H9 (cell line): Measurements from ENCODE around the gene BABAM1. TPM values are rescaled to one million over a fixed set of nuclear protein-coding genes. Genes with fewer than 3 reads are reported as not detected.

Source experiments
- DNase-seq: peaks from one replicate; pipeline ENCODE4 v3.0.0-alpha.2; 2017
- H2AFZ ChIP-seq: one replicate; pipeline ENCODE4 v1.6.1; 2013; ENCODE audit warnings: mild to moderate bottlenecking, low read length, control low read depth, moderate library complexity
- H2AK5ac ChIP-seq: 2 replicates; pipeline ENCODE4 v1.6.1; 2013; ENCODE audit warnings: low read length, control low read depth, mixed read lengths; ENCODE audit not compliant: insufficient read length
- H2BK120ac ChIP-seq: one replicate; pipeline ENCODE4 v1.6.1; 2013; ENCODE audit warnings: low read depth, mild to moderate bottlenecking, low read length, control low read depth, inconsistent platforms; ENCODE audit not compliant: poor library complexity, severe bottlenecking
- H2BK12ac ChIP-seq: 2 replicates; pipeline ENCODE4 v1.6.1; 2013; ENCODE audit warnings: low read length, control low read depth, mixed read lengths, low read depth; ENCODE audit not compliant: insufficient read length
- H2BK15ac ChIP-seq: 2 replicates; pipeline ENCODE4 v1.6.1; 2013; ENCODE audit warnings: low read depth, low read length, control low read depth
- H2BK20ac ChIP-seq: one replicate; pipeline ENCODE4 v1.6.1; 2013; ENCODE audit warnings: low read depth, mild to moderate bottlenecking, low read length, control low read depth, inconsistent platforms; ENCODE audit not compliant: poor library complexity, severe bottlenecking
- H2BK5ac ChIP-seq: 2 replicates; pipeline ENCODE4 v1.6.1; 2013; ENCODE audit warnings: low read length, control low read depth, mixed read lengths; ENCODE audit not compliant: insufficient read length
- H3K14ac ChIP-seq: 2 replicates; pipeline ENCODE4 v1.6.1; 2013; ENCODE audit warnings: low read length, control low read depth; ENCODE audit not compliant: insufficient read depth
- H3K18ac ChIP-seq: 2 replicates; pipeline ENCODE4 v1.6.1; 2013; ENCODE audit warnings: low read depth, mild to moderate bottlenecking, mixed read lengths, low read length, control low read depth; ENCODE audit not compliant: insufficient read length
- H3K23ac ChIP-seq: 2 replicates; pipeline ENCODE4 v1.6.1; 2013; ENCODE audit warnings: low read length, control low read depth, mixed read lengths, low read depth; ENCODE audit not compliant: insufficient read length
- H3K23me2 ChIP-seq: 2 replicates; pipeline ENCODE4 v1.6.1; 2013; ENCODE audit warnings: low read depth, mild to moderate bottlenecking, mixed read lengths, low read length, control low read depth; ENCODE audit not compliant: insufficient read length, poor library complexity, severe bottlenecking
- H3K27ac ChIP-seq: 2 replicates; pipeline ENCODE4 v1.5.1; 2013; ENCODE audit warnings: low read length, control low read depth, mixed read lengths, low read depth; ENCODE audit not compliant: insufficient read length
- H3K27me3 ChIP-seq: 2 replicates; pipeline ENCODE4 v1.6.1; 2013; ENCODE audit warnings: low read length, control low read depth, inconsistent platforms; ENCODE audit not compliant: insufficient read depth
- H3K4ac ChIP-seq: 2 replicates; pipeline ENCODE4 v1.6.1; 2013; ENCODE audit warnings: low read depth, mild to moderate bottlenecking, control low read depth, inconsistent platforms, low read length, moderate library complexity
- H3K4me1 ChIP-seq: 2 replicates; pipeline ENCODE4 v1.6.1; 2013; ENCODE audit warnings: low read length, control low read depth, inconsistent platforms; ENCODE audit not compliant: insufficient read depth
- H3K4me2 ChIP-seq: 2 replicates; pipeline ENCODE4 v1.6.1; 2013; ENCODE audit warnings: low read length, control low read depth, mixed read lengths; ENCODE audit not compliant: insufficient read length, insufficient read depth
- H3K56ac ChIP-seq: 2 replicates; pipeline ENCODE4 v1.6.1; 2013; ENCODE audit warnings: low read depth, mild to moderate bottlenecking, mixed read lengths, low read length, control low read depth; ENCODE audit not compliant: insufficient read length
- H3K79me1 ChIP-seq: 2 replicates; pipeline ENCODE4 v1.6.1; 2013; ENCODE audit warnings: low read depth, mild to moderate bottlenecking, moderate library complexity, low read length, control low read depth, inconsistent platforms; ENCODE audit not compliant: insufficient read depth, poor library complexity, severe bottlenecking
- H3K79me2 ChIP-seq: 2 replicates; pipeline ENCODE4 v1.6.1; 2013; ENCODE audit warnings: low read length, control low read depth, inconsistent platforms; ENCODE audit not compliant: insufficient read depth
- H3K9ac ChIP-seq: 2 replicates; pipeline ENCODE4 v1.6.1; 2013; ENCODE audit warnings: low read length, control low read depth, mixed read lengths; ENCODE audit not compliant: insufficient read length; ENCODE audit errors: extremely low read depth
- H3K9me3 ChIP-seq: one replicate; pipeline ENCODE4 v1.6.1; 2013; ENCODE audit warnings: low read depth, low read length, inconsistent platforms; ENCODE audit not compliant: control insufficient read depth
- H3T11ph ChIP-seq: one replicate; pipeline ENCODE4 v1.6.1; 2013; ENCODE audit warnings: mild to moderate bottlenecking, low read length, control low read depth, inconsistent platforms
- H4K20me1 ChIP-seq: one replicate; pipeline ENCODE4 v1.6.1; 2013; ENCODE audit not compliant: control insufficient read depth, insufficient read length, insufficient read depth
- H4K5ac ChIP-seq: 2 replicates; pipeline ENCODE4 v1.6.1; 2013; ENCODE audit warnings: low read depth, mild to moderate bottlenecking, mixed read lengths, low read length, control low read depth; ENCODE audit not compliant: insufficient read length
- H4K8ac ChIP-seq: replicated peaks from 2 replicates; pipeline ENCODE4 v1.6.1; 2013; ENCODE audit warnings: low read length, control low read depth, mixed read lengths, low read depth; ENCODE audit not compliant: insufficient read length
- H4K91ac ChIP-seq: 2 replicates; pipeline ENCODE4 v1.6.1; 2013; ENCODE audit warnings: low read depth, mild to moderate bottlenecking, moderate library complexity, mixed read lengths, low read length, control low read depth; ENCODE audit not compliant: insufficient read length
- H3K27ac Mint-ChIP-seq, 3 experiments: 2 replicates in 2 of 3; 3 replicates in 1 of 3; pipeline ENCODE4 v1.8.0; 2020 to 2021; ENCODE audit warnings: mixed read lengths in 3 of 3, mild to moderate bottlenecking in 1 of 3, moderate library complexity in 1 of 3
- H3K27me3 Mint-ChIP-seq: 2 replicates; pipeline ENCODE4 v1.8.0; 2021; ENCODE audit warnings: low read depth, mild to moderate bottlenecking, moderate library complexity, mixed read lengths
- H3K36me3 Mint-ChIP-seq, 3 experiments: 2 replicates in 2 of 3; 3 replicates in 1 of 3; pipeline ENCODE4 v1.8.0; 2020 to 2021; ENCODE audit warnings: low read depth in 3 of 3, mixed read lengths in 3 of 3; ENCODE audit not compliant: insufficient read depth in 1 of 3
- H3K4me1 Mint-ChIP-seq, 2 experiments: 2 replicates each; pipeline ENCODE4 v1.8.0; 2020; ENCODE audit warnings: mixed read lengths in 2 of 2
- H3K4me3 Mint-ChIP-seq, 2 experiments: 2 replicates in 1 of 2; 3 replicates in 1 of 2; pipeline ENCODE4 v1.8.0; 2020 to 2021; ENCODE audit warnings: mild to moderate bottlenecking in 2 of 2, mixed read lengths in 2 of 2, moderate library complexity in 1 of 2
- H3K9me3 Mint-ChIP-seq, 2 experiments: 2 replicates in 1 of 2; 3 replicates in 1 of 2; pipeline ENCODE4 v1.8.0; 2020; ENCODE audit warnings: mild to moderate bottlenecking in 2 of 2, mixed read lengths in 2 of 2, moderate library complexity in 1 of 2
- WGBS: extraction: QIAGEN DNeasy Blood & Tissue Kit; methylation state at CpG from one replicate; pipeline ENCODE4 v1.1.7; 2013; ENCODE audit warnings: missing lambda C conversion rate, low lambda C conversion rate, mixed read lengths; ENCODE audit not compliant: insufficient read length; ENCODE audit errors: extremely low coverage; 5-methylcytosine and 5-hydroxymethylcytosine counted together
- total RNA-seq: library from RNA; stranded (reverse); gene quantifications from 2 replicates; pipeline ENCODE4 v1.2.1, GENCODE V29; 2021
- TF ChIP-seq, protein P1 (sequence below): fragments of 200-600 bp; sonication (generic); conservative IDR thresholded peaks from 3 replicates; pipeline ENCODE4 v1.8.0; 2021; ENCODE audit warnings: antibody characterized with exemption, mild to moderate bottlenecking

BABAM1 gene
- total RNA-seq, 1 experiment from 2014 or later, result 130 TPM

DNA sequence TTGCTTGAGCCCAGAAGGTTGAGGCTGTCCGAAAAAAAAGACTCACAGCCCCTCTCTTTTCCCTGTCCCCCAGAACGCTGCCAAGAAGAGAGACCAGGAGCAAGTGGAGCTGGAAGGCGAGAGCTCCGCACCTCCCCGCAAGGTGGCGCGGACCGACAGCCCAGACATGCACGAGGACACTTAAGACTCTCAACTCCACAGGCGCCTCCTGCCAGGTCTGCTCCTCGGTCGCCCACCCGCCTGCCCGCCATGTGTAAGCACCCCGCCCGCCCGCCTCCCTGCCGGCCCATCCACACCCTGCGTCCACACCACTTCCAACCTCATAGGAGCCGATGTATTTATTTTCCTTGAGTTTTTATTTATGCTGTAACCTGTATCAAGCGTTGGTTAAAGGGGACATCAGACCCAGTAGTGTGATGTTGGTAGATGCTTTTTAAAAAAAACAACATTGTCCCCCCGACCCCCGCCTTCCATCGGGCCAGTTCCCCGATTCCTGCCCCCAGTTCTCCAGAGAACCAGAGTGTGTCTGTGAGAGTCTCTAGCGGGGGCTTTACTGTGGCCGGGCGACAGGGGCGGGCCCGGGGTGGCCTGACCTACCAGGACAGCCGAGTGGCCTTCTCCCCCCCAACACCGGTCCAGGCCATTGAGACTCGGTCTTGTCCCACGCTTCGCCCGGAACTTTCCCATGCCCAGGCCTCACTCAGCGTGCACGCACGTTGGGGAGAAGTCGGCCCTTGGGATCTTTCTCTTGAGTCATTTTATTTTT is 52.4 kb downstream of the BABAM1 start:
- peaks cover 3% of the 10 kb centered on the region in 2 experiments; a peak in 2 of 4 replicates for H3K4me1 Mint-ChIP-seq
- no peak overlapping the region for H3K56ac ChIP-seq
- no peaks in the 10 kb centered on the region for H4K20me1 ChIP-seq
- no peak overlapping the region for H3K18ac ChIP-seq
- no peak overlapping the region for H3K4me2 ChIP-seq
- no peak overlapping the region for H2AFZ ChIP-seq
- H2BK15ac ChIP-seq, result no peak overlapping the region
- no peak overlapping the region for H4K91ac ChIP-seq
- H4K8ac ChIP-seq, result no peak overlapping the region
- peaks cover 2% of the 10 kb centered on the region; the same call in 1 of the 2 replicates for H3K27me3 Mint-ChIP-seq
- TF ChIP-seq, protein P1, sequence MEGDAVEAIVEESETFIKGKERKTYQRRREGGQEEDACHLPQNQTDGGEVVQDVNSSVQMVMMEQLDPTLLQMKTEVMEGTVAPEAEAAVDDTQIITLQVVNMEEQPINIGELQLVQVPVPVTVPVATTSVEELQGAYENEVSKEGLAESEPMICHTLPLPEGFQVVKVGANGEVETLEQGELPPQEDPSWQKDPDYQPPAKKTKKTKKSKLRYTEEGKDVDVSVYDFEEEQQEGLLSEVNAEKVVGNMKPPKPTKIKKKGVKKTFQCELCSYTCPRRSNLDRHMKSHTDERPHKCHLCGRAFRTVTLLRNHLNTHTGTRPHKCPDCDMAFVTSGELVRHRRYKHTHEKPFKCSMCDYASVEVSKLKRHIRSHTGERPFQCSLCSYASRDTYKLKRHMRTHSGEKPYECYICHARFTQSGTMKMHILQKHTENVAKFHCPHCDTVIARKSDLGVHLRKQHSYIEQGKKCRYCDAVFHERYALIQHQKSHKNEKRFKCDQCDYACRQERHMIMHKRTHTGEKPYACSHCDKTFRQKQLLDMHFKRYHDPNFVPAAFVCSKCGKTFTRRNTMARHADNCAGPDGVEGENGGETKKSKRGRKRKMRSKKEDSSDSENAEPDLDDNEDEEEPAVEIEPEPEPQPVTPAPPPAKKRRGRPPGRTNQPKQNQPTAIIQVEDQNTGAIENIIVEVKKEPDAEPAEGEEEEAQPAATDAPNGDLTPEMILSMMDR, result no peak
- H2AK5ac ChIP-seq, result no peak overlapping the region
- no peaks in the 10 kb centered on the region for H3K9me3 Mint-ChIP-seq
- no peak overlapping the region for H2BK12ac ChIP-seq
- H4K5ac ChIP-seq, result no peak overlapping the region
- no peak overlapping the region for H3K9ac ChIP-seq
- no peak overlapping the region for H3K4ac ChIP-seq
- H3K23me2 ChIP-seq, result no peaks in the 10 kb centered on the region
- no peak overlapping the region for H3T11ph ChIP-seq
- H3K27me3 ChIP-seq, result no peaks in the 10 kb centered on the region
- no peak overlapping the region for H3K23ac ChIP-seq
- no peak overlapping the region for H3K27ac ChIP-seq
- no peak for DNase-seq
- no peak overlapping the region; a peak in 1 of 7 replicates for H3K27ac Mint-ChIP-seq
- no peaks in the 10 kb centered on the region for H3K9me3 ChIP-seq
- H3K79me1 ChIP-seq, result no peaks in the 10 kb centered on the region
- no peak overlapping the region for H3K14ac ChIP-seq
- no peaks in the 10 kb centered on the region for H3K4me1 ChIP-seq
- no peaks in the 10 kb centered on the region for H3K79me2 ChIP-seq
- peaks cover 22 to 50% (median 34%) of the 10 kb centered on the region in 3 experiments; a peak in 6 of 7 replicates for H3K36me3 Mint-ChIP-seq
- no peak overlapping the region for H2BK120ac ChIP-seq
- H2BK5ac ChIP-seq, result no peak overlapping the region
- no CpG with 5 or more reads among the region's 40 CpGs for WGBS
- H2BK20ac ChIP-seq, result no peak overlapping the region
- no peak overlapping the region for H3K4me3 Mint-ChIP-seq
